HL-60 (cell line): ENCODE measurements around the gene FAT4.

Experiments
- CTCF ChIP-seq: IDR thresholded peaks from one replicate; pipeline ENCODE4 v1.5.1; 2011; ENCODE audit warnings: low read length, control low read depth, inconsistent platforms; ENCODE audit not compliant: insufficient read depth
- GABPA ChIP-seq: IDR thresholded peaks from 2 replicates; pipeline ENCODE4 v1.6.1; 2012; ENCODE audit warnings: low read depth
- POLR2AphosphoS5 ChIP-seq: IDR thresholded peaks from 2 replicates; pipeline ENCODE4 v1.6.1; 2012; ENCODE audit warnings: low read depth
- REST ChIP-seq: IDR thresholded peaks from 2 replicates; pipeline ENCODE4 v1.6.1; 2012; ENCODE audit warnings: low read depth; ENCODE audit not compliant: insufficient replicate concordance
- SPI1 ChIP-seq: IDR thresholded peaks from 2 replicates; pipeline ENCODE4 v1.6.1; 2012; ENCODE audit warnings: low read depth, mild to moderate bottlenecking, borderline replicate concordance

- no peak for TF ChIP-seq REST
- no peak for TF ChIP-seq CTCF
- TF ChIP-seq POLR2AphosphoS5, result no peak
- TF ChIP-seq SPI1, result no peak
- TF ChIP-seq GABPA, result no peak
Measured at GRCh38 chr4:125316401-125316790, 1.6 kb downstream of the FAT4 start.
